ENCODE measurements around the gene COMMD9.
A peak's percentile ranks its signal among the peaks of the same experiment; 100 is the strongest.

COMMD9 gene

GRCh38 chr11:36295926-36296325, 6.7 kb upstream of the COMMD9 start, which contains the start of gene PRR5L:
Gene PRR5L (plus strand): TSS chr11:36296288. CDS start chr11:36401122, 104,834 bp downstream.
- DNase-seq = no peak

GRCh38 chr11:36292311-36292722, 3.1 kb upstream of the COMMD9 start:
- DNase-seq = peak; percentile 60

GRCh38 chr11:36288442-36289225, 590 bp downstream of the COMMD9 start:
- no peak for DNase-seq

- no peak for DNase-seq
Measured at GRCh38 chr11:36282926-36283325, 6.3 kb downstream of the COMMD9 start.

- DNase-seq = no peak
Measured at GRCh38 chr11:36281850-36282249, 7.4 kb downstream of the COMMD9 start.

GRCh38 chr11:36280531-36280930, 8.7 kb downstream of the COMMD9 start:
- DNase-seq = no peak

GRCh38 chr11:36278531-36279282, 10.5 kb downstream of the COMMD9 start:
- DNase-seq = no peak

- DNase-seq = no peak
Measured at GRCh38 chr11:36274414-36274813, 14.8 kb downstream of the COMMD9 start.

GRCh38 chr11:36273110-36273509, 16.1 kb downstream of the COMMD9 start:
- no peak for DNase-seq

GRCh38 chr11:36271794-36272407, 17.3 kb downstream of the COMMD9 start:
- DNase-seq = peak; percentile 21

- no peak for DNase-seq
Measured at GRCh38 chr11:36270701-36271100, 18.5 kb downstream of the COMMD9 start.

- DNase-seq = no peak
Measured at GRCh38 chr11:36268337-36268985, 20.8 kb downstream of the COMMD9 start.

- no peak for DNase-seq
Measured at GRCh38 chr11:36266767-36267166, 22.5 kb downstream of the COMMD9 start.

GRCh38 chr11:36265793-36266628, 23.2 kb downstream of the COMMD9 start:
- peak; percentile 47 for DNase-seq

GRCh38 chr11:36264973-36265344, 24.3 kb downstream of the COMMD9 start:
- DNase-seq = no peak

GRCh38 chr11:36264011-36264972, 24.9 kb downstream of the COMMD9 start:
- DNase-seq = no peak

GRCh38 chr11:36261094-36261493, 28.1 kb downstream of the COMMD9 start:
- DNase-seq = no peak

- DNase-seq = peak; percentile 71
Measured at GRCh38 chr11:36258730-36259360, 30.4 kb downstream of the COMMD9 start.

GRCh38 chr11:36257351-36257750, 31.9 kb downstream of the COMMD9 start:
- peak; percentile 57 for DNase-seq

- DNase-seq = peak; percentile 63
Measured at GRCh38 chr11:36254713-36255112, 34.5 kb downstream of the COMMD9 start.
